IPS-11a (cell line): Measurements from ENCODE around the gene HMCN2.
"Not testable (repeated sequence)": the region's sequence is repeated elsewhere in the genome, so short reads cannot be mapped to it uniquely, and the experiment has no call there.

ENCODE experiments used
- H3K4me3 ChIP-seq: one replicate; pipeline ENCODE4 v1.5.1; 2013; ENCODE audit warnings: low read depth, low read length, control low read depth

HMCN2 gene

DNA sequence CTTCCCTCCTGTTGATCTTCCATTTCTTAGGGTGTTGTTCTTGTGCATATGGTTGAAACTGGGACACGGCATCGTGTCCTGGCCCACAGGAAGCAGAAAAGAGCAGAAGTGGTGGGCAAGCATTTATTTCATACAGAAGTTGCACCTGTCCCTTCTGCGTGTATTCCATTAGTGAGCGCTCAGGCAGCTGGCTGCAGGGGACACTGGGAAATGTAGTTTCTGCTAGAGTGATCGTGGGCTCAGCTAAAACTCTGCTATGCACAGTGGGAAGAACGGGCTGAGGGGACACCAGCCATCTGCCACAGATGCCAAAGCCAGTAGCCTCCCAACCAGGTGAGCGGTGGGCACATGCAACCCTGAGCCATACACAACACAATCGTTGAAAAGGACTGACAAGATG is 121.8 kb downstream of the HMCN2 start:
- no peak overlapping the region for H3K4me3 ChIP-seq

DNA sequence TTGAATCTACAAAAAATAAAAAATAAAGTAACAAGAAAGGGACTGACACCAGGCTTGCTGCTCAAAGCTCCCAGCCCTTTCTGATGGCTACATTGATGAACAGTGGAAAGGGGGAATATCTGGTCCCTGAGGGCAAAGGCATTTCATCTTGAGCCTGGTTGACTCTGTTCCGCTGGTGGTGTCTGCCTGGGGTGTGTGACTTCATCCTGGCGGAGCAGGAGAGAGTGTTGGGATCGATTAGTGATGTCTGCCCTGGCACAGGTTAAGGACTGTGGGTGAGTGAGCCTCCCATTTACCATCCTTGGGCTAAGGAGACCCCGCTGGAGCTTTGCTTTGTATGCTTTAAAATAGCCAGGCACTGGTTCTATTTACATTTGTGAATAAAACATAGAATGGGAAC is 122.3 kb downstream of the HMCN2 start:
- no peak overlapping the region for H3K4me3 ChIP-seq

DNA sequence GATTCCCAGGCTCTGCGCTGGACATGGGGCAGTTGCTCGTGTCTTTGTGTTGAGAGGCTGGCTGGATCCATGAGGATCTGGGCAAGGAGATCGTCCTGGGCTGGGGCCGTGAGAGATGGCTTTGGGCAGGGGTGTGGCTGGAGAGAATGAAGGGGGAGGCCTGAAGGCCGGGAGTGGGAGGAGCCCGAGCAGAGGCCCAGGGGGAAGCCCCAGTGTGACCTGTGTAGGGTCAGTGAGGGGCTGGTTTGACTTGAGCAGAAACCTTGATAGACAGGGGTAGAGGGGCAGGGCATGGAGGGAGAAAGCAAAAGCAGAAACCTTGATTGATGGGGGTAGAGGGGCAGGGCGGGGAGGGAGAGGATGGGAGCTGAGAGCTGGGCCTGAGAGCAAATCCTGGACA is 124.8 kb downstream of the HMCN2 start:
- no peak overlapping the region for H3K4me3 ChIP-seq

DNA sequence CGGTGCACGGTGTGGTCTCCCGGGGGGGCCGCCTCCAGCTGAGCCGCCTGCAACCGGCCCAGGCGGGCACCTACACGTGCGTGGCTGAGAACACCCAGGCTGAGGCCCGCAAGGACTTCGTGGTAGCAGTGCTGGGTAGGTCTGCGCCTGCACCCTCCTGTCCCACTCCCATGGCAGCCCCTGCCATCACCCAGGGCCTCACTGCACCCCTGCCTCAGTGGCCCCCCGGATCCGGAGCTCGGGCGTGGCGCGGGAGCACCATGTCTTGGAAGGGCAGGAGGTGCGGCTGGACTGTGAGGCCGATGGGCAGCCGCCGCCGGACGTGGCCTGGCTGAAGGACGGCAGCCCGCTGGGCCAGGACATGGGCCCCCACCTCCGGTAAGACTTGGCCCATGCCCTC is 125.4 kb downstream of the HMCN2 start:
- no peak overlapping the region for H3K4me3 ChIP-seq

DNA sequence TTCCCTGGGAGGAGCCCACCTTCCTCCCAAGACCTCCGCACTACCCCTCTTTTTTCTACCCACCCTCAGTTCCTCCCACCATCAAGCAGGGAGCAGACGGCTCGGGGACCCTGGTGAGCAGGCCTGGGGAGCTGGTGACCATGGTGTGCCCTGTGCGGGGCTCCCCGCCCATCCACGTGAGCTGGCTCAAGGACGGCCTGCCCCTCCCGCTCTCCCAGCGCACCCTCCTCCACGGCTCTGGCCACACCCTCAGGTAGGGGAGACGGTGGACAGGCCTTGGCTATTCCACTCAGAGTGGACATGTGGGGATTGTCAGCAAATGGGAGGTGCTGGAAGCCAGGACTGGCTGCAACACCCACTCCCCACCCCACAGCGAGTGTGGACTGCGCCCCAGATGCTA is 126.3 kb downstream of the HMCN2 start:
- H3K4me3 ChIP-seq: no peak overlapping the region

DNA sequence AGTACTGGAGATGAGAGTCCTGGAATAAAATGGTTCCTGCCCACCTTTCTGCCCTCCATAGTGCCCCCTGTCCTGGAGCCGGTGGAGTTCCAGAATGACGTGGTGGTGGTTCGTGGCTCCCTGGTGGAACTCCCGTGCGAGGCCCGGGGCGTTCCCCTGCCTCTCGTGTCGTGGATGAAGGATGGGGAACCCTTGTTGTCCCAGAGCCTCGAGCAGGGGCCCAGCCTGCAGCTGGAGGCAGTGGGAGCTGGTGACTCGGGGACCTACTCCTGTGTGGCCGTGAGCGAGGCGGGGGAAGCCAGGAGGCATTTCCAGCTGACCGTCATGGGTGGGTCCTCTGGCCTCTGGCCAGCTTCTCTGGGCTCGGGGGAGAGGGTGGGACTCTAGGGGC is 128.1 kb downstream of the HMCN2 start:
- H3K4me3 ChIP-seq: no peak overlapping the region

DNA sequence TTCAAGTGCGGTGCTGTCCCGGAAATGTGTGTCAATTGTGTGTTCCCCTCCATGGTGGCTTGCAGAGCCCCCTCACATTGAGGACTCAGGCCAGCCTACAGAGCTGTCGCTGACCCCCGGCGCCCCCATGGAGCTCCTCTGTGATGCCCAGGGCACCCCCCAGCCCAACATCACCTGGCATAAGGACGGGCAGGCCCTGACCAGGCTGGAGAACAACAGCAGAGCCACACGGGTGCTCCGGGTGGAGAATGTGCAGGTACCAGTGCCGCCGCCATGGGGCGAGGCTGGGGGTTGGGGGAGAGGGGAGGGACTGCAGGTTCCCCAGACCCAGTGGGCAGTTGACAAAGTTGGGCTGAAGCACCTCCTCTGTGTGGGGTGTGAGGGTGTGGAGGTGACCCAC is 128.8 kb downstream of the HMCN2 start:
- no peak overlapping the region for H3K4me3 ChIP-seq

DNA sequence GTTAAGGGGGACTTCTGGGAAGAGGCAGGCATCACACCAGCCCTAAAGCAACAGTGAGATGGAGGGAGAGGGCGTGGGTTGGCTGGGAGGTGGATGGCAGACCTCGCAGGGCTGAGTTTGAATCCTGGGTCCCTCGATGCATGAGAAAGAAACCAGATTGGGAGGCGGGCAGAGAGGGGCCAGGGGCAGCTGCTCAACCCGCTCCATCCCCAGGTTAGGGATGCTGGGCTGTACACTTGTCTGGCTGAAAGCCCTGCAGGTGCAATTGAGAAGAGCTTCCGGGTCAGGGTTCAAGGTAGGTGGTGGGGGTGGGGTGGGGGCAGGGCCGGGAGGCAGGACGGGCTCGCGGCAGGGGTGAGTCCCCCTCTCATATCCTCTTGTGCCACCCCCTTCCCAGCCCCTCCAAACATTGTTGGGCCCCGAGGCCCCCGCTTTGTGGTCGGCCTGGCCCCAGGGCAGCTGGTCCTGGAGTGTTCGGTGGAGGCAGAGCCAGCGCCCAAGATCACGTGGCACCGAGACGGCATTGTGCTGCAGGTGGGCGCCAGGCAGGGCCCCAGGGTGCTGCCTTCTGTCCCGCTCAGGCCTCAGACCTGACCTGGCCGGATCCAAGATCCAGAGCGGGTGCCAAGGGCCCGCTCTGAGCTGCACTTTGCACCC is 129.4 kb downstream of the HMCN2 start:
- H3K4me3 ChIP-seq: no peak overlapping the region

DNA sequence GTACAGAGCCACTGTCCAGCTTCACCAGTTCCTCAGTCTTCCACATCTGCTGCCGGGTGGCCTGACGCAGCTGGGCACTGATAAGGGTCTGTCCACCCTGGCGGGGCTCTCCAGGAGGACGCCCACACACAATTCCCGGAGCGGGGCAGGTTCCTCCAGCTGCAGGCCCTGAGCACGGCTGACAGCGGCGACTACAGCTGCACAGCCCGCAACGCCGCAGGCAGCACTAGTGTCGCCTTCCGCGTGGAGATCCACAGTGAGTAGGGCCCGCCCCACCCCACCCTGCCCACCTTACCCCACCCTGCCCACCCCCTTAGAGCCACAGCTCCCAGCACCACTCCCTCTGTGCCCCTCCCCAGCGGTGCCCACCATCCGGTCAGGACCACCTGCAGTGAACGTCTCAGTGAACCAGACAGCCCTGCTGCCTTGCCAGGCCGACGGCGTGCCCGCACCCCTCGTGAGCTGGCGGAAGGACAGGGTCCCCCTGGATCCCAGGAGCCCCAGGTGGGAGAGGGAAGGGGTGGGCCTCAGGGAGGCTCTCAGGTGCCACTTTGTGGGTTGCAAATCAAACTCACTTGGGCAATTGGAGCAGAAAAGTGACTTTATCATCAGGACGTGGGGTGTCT is 130.4 kb downstream of the HMCN2 start:
- H3K4me3 ChIP-seq: no peak overlapping the region

DNA sequence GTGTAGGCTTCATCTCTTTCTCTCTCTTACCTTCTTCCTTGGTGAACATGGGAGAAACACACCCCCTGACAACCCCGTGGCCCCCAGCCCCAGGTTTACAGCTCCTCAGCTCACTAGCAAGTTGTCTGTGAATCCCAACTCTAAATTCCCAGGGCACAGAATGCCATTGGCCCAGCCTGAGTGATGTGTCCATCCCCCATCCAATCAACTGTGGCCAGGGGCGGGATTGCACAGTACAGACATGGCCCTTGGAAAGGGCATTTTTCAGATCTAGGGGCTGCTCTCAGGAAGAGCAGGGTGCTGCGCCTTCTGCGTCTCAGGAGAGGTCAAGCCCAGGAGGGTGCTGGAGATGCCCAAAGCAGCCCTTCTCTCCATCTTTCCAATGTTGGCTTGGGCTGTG is 131.0 kb downstream of the HMCN2 start:
- H3K4me3 ChIP-seq: no peak overlapping the region

DNA sequence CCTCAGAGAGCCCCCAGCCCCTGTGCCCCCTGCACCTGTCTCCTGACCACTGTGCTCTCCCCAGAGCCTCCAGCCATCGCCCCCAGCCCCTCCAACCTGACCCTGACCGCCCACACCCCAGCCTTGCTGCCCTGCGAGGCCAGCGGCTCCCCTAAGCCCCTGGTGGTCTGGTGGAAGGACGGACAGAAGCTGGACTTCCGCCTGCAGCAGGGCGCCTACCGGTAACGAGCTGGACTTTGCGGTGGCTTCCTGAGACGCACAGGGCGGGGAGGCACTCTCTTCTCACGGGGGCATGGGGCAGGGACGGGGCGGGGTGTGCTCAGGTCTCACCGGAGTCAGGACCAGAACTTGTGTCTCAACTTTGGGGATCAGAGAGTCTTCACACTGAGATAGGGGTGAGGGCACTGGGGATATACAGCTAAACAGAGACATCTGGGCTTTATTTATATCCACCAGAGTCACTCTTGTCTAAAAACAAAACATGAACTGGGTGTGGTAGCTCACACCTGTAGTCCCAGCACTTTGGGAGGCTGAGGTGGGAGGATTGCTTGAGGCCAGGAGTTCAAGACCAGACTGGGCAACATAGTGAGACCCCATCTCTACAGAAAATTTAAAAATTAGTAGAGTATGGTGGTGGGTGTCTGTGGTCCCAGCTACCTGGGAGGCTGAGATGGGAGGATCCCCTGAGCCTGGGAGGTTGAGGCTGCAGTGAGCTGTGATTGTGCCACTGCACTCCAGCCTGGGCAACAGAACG is 133.1 kb downstream of the HMCN2 start:
- H3K4me3 ChIP-seq: no peak overlapping the region

DNA sequence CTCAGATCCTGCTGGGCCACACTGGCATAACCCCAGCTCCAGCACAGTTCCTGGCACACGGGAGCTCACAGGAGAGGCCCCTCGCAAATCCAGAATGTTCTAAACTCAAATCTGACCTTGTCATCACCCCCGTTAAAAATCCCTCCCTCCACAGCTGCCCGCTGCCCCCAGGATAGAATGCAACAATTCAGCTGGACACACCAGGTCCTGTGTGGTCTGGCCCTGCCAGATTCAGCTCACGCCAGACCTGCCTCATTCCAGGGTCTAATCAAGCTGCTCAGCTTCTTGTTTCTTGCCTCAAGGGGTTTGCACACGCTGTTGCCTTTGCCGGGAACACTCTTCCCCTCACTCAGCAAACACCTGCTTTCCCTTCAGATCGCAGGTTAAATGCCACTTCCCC is 134.2 kb downstream of the HMCN2 start:
- no peak overlapping the region for H3K4me3 ChIP-seq

DNA sequence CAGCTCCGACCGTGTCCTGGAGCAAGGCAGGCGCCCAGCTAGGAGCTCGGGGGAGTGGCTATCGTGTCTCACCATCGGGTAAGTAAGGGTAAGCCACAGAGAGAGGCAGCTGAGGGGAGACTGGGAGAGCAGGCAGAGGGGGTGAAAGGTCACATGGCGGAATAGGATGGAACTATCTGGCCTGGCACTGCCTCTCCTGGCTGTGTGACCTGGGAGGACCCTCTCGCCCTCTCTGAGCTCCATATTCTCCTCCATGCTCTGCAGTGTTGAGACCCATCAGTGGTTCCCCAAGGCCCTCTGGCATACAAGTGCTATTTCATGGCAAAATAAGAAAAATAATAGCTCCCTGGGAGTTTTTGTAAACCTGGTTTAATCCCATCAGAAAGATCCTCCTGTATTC is 135.3 kb downstream of the HMCN2 start:
- no peak overlapping the region for H3K4me3 ChIP-seq

DNA sequence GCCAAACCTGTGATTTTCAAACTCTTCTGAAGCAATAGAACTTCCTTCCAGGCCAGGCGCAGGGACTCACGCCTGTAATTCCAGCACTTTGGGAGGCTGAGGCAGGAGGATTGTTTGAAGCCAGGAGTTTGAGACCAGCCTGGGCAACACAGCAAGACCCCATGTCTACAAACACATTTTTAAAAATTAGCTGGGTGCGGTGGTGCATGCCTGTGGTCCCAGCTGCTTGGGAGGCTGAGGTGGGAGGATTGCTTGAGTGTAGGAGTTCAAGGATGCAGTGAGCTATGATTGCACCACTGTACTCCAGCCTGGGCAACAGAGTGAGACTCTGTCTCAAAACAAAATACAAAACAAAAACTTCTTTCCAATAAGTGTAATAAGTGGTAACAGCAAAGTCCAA is 136.2 kb downstream of the HMCN2 start:
- not testable (repeated sequence) for H3K4me3 ChIP-seq

DNA sequence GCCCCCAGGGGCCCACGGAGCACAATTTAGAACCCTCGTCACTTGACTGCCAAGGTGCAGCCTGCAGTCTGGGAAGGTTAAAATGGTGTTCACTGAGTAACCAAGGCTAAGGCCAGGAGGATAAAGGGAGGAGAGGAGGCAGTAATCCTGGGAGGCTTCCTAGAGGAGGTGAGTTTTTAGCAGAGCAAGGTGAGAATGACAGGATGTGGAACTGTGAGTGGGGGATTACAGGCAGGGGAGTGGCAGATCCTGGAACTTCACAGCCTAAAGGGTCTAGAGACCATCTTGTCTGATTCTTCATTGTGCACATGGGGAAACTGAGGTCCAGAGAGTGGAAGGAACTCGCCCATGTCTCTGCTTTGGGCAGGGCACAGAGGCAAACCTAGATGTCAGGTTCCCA is 136.7 kb downstream of the HMCN2 start:
- H3K4me3 ChIP-seq: no peak overlapping the region

DNA sequence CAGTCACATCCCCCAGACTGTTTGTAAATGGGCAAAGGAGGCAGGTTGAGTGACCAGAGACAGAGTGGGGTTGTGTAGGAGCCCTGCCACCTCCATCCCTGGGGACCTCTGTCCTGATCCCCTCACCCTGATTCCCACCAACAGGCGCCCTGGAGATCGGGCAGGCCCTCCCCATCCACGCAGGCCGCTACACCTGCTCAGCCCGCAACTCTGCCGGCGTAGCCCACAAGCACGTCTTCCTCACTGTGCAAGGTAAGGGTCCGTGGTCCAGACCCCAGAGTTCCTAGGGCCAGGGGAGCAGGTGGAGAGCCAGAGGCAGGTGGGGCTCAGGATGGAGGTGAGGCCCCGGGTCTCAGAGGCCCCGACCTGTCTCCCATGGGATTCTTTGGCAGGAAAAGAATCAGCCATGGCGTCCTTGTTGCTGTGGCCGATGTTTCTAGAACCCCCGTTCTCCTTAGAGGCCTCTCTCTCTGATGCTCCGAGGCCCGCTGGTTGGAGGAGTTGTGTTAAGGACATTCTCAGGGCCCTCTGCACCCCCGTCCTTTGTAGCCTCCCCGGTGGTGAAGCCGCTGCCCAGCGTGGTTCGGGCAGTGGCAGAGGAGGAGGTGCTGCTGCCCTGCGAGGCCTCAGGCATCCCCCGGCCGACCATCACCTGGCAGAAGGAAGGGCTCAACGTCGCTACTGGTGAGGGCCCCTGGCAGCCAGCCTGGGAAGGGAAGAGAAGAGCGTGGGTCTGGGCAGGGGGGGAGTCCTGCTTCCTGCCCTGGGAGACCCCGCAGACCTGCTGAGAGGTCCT is 137.3 kb downstream of the HMCN2 start:
- no peak overlapping the region for H3K4me3 ChIP-seq

DNA sequence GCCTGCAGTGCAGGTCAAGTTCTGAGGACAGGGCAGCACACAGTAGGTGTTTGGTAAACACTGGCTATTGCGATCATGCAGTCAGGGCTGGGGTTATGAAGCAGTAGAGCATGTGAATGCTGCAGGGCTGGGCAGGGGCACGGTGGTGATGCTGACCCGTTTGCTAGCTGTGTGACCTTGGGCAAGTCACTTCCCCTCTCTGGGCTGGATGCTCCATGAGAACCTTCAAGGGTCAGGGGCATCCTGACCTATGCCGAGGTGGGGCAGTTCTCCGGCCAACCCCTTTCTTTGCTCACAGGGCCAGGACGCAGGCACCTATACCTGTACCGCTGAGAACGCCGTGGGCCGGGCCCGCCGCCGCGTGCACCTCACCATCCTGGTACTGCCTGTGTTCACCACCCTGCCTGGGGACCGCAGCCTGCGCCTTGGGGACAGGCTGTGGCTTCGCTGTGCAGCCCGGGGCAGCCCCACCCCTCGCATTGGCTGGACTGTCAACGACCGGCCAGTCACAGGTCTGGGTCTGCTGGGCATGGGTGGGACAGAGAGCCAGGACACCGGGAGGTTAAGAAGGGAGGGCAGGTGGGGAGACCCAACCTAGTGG is 140.2 kb downstream of the HMCN2 start:
- H3K4me3 ChIP-seq: no peak overlapping the region

DNA sequence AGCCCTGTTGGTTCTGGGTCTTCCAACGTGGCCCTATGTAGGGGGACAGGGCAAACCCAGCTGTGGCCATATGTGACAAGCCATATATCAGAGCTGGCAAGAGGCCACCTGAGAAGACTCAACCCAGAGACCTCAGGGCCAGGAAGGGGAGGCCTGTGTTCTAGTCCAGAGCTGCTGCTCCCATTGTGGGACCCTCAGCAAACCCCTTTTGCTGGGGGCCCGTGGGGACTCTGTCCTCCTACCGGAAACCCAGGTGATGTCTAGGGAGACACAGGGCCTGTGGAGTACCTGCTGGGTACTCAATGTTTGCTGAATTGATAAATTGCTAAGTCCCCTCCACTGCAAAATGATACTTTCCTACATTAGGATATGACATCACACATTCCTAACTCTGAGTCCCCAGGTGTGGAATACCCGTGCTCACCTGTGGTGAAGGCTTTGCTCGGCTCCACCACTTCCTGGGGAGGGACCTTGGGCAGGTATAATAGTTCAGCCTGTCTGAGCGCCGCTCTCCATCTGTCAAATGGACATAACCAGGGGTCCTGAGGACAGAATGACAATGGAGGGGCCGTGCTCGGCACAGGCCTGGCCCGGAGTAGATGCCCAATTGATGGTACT is 140.8 kb downstream of the HMCN2 start:
- no peak overlapping the region for H3K4me3 ChIP-seq

DNA sequence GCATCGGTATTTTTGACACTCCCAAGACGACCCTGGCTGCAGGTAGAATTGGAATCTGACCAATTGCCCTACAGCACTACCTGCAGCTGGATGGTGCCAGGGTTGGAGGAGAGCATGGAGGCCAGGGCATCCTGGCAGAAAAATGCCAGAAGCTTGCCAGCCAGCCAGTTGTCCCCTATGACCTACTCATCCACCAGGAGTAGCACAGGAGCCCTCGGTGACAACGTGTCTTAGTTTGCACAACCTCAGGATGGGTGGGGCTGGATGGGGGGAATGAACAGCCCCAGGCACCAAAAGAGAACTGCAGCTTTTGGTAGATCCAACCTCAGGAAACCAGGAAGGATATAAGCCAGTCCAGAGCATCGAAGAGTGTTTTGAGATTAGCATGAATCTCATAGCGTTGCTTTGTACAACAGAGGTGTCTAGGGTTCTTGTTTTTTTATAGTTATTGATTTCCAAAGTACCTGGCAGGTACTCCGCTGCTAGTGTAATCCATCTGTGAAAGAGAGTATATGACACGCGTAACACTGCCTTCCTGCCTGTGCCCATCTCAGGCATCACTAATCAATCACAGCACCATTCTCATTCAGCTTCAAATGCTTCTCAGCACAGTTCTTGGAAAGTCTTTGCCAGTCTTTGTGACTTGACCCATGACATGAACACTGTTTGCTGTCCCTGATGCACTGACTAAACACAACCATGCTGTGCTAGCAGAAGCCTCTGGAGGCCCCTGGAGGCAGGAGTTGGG is 142.5 kb downstream of the HMCN2 start:
- H3K4me3 ChIP-seq: no peak overlapping the region

DNA sequence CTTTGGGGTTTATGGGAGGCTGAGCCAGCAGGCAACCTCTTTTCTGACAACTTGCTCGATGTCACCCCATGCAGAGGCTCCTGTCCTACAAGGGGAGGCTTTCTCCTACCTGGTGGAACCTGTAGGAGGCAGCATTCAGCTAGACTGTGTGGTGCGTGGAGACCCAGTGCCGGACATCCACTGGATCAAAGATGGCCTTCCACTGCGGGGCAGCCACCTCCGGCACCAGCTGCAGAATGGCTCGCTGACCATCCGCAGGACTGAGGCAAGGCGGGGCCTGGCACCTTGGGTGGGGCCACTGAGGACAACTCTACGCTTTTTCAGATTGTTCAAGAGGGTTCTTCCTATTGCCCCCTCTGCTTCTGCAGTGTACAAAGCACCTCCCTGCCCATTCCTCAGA is 143.1 kb downstream of the HMCN2 start:
- no peak overlapping the region for H3K4me3 ChIP-seq
